Left forelimb (tissue), 1 donor: ENCODE results near the gene HOXA5.

Source experiments
- DNase-seq: peaks from one replicate; pipeline ENCODE4 v3.0.0-alpha.2; 2018; ENCODE audit warnings: low spot score

HOXA5 gene

GRCh38 chr7:27134392-27134791 is 9.1 kb downstream of the HOXA5 start:
- DNase-seq: peak; percentile 28

GRCh38 chr7:27133409-27134231 is 9.9 kb downstream of the HOXA5 start:
- DNase-seq: peak; percentile 33

GRCh38 chr7:27132978-27133377 is 10.5 kb downstream of the HOXA5 start:
- DNase-seq: no peak

GRCh38 chr7:27132214-27132613 is 11.3 kb downstream of the HOXA5 start:
- no peak for DNase-seq

- peak; percentile 30 for DNase-seq
Measured at GRCh38 chr7:27131390-27131819, 12.1 kb downstream of the HOXA5 start.

DNA sequence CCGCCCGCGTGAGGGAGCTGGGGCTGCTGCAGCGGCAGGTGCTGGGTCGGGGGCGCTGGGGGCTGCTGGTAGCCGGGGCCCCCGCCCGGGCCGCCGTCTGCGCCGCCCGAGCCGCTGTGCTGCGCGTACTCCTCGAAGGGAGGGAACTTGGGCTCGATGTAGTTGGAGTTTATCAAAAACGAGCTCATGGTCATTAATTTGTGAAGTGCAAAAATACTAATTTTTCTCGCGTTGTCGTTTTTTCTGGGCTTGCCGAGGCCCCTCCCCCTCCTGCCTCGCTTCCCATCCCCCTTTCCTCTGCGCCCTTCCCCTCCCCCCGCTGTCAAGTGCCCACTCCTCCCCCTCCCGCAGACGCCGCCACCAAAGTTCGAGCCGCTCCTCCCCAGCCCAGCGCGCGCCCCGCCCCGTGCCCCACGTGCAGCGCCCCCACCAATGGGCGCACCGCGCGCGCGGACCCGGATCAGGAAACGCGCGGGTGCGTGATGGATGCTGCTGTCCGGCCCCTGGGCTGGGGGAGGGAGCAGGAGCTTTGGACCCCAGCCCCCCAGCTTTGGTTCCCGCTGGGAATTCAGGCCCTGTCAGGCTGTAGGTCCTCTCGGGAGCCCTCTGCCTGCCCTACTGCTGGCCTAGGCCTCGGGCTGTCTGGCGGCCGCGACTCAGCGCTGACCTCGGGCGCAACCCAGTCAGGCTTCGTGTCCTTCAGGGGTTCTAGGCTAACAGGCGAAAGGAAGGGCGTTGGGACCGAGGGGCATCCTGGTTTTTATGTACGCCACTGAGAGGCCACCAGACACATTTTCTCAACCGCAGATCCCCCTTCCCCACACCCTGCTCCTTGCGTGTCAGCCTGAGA is 12.7 kb downstream of the HOXA5 start, which contains the start of gene HOXA4:
TSS of gene HOXA4 (minus strand) at position 218 of the 850 bp plus-strand sequence. CDS start at position 194, 24 bp downstream.
- peak; percentile 95 for DNase-seq

DNA sequence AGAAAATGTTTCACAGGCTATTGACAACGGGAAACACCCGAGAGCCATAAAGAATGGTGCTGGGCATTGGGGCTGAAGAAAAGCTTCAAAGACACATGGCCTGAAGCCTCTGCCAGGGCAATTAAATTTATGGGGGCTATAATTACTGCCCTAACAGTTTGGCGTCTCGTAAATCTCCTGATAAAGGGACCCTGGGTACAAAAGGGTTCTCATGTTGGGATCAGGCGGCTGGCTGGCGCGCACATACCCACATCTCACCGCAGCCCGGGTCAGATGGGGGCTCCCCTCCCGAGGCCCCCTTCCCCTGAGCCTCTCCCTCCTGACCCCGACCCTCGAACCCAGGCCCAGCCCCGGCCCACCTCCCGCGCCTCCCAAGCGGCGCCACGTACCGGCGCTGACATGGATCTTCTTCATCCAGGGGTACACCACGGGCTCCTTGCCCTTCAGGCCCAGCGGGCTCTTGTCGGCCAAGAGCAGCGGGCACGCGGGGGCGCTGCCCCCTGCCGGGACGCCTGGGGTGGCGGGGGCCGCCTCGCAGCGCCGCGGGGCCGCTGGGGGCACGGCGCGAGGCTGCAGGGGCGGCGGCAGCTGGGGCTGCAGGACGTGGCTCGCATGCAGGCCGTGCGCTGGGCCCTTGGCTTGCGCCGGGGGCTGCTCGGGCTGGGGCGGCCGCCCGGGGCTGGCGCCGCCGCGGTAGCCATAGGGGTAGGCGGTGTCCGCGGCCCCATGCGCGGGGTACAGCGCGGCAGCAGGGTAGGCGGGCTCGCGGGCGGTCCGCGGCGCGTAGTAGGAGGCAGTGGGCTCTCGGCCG is 13.5 kb downstream of the HOXA5 start:
- peak; percentile 74 for DNase-seq

DNA sequence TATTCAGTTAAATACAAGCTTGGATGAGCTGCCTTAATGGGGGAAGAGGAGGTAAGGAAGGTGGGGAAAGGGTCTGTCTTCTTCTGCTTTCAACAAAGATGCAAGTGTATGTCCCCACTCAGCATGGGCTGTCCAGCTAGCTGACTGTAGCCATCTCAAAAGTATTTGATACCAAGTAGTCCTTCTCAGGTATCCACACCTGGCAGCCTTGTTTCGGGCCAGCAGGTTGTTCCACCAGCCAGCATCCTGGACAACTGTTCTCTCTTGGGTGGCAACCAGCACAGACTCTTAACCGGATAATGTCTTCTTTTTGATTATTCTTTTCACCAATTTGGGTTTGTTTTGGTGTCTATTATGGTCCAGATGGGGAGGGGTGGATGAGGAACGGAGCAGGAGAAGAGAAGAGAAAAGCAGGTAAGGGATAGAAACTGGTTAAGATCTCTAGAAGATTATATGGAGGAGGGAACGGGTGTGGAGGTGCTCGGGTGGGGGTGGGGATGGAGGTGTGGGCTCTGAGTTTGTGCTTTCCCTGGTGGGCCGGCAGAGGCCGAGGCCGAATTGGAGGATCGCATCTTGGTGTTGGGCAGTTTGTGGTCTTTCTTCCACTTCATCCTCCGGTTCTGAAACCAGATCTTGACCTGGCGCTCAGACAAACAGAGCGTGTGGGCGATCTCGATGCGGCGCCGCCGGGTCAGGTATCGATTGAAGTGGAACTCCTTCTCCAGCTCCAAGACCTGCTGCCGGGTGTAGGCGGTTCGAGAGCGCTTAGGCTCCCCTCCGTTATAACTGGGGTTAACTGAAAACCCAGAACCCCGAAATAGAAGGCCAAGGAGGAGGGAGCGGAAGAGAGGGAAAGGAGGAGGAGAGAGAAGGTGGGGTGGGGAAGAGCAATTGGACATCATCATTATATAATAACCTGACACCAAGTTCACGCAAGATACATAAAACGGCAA is 14.4 kb downstream of the HOXA5 start:
- peak; percentile 56 for DNase-seq

GRCh38 chr7:27128034-27128433 is 15.4 kb downstream of the HOXA5 start:
- DNase-seq: peak; percentile 61

GRCh38 chr7:27126596-27127327 is 16.7 kb downstream of the HOXA5 start:
- DNase-seq: no peak

DNA sequence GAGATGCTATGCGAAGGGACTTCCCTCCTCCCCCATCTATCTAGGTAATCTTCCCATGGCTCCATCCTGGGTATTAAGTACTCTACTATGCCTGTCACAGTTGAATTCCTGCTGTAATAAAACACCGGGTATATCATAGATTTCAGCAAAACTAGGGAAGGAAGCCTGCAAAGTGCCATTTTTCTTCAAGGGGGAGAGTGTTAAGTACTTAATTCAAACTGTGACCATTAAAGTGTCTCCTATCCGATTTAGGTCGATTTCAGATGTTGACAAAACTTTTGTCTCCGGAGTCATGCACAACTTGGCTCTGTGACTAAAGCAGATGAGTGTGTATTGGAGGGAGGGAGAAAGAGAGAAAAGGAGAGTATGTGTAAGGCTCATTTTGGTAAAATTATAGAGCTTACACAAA is 17.5 kb downstream of the HOXA5 start:
- DNase-seq: no peak

DNA sequence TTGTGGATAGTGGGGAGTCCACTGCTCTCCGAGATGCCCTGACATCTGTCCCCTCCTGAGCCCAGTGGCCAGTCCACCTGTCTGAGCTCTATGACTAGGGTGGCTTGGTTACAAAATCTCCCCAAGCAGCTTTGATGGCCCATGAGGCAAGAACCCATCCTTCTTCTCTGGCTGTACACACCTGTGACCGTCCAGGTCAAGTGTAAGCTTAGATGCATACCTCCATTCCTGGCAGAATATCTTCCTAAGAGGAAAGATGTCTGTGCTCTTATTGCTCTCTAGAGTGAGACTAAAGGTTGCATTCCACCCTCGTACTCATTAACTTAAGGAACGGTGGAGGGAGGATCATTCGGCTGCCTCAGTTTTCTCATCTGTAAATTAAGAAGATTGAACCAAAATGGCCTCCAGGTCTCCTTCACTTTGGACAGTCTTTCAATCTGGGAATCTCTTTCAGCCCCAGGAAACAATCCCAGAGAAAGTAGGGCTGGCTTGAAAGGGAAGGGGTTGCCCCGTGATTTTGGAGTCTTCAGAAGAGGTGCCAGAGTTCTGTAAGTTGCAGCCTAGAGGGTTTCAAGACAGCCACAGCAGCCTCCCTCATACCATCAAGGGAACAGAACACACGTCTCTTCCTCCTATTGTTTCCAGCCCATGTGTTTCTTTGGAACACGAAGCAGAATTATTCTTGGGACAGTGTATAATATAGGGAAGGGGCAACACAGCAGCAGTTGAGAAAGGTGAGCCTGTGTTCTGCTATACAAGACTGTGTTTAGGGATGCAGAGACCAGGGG is 18.4 kb downstream of the HOXA5 start:
- DNase-seq: no peak

- peak; percentile 30 for DNase-seq
Measured at GRCh38 chr7:27124096-27124901, 19.2 kb downstream of the HOXA5 start.

DNA sequence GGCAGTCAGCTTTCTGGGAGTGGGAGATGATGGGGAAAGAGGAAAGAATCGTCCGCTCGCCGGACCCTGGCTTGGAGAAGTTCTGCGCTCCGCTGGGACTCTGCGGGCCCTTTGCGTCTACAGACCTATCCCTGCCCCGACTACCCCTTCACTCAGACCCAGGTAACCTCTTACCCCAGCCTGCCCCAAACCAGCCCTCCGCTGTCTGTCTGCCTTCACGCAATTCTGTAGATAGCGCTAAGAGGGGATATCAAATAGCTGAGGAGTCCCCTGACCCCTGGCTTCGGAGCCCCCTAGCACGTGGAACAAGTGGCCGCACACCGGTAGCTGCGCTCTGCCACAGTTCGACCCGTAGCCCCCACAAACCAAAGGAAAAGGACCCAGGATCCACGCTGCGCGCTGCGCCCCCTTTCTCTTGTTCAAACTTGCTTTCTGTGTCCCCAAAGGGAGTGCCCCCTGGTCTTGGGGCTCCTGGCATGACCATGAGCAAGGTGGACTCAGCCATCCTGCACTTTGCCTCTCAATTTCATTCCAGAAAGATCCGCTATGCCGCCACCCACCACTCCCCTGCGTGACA is 19.9 kb downstream of the HOXA5 start:
- DNase-seq: peak; percentile 54

GRCh38 chr7:27123007-27123476 is 20.4 kb downstream of the HOXA5 start:
- peak; percentile 62 for DNase-seq

DNA sequence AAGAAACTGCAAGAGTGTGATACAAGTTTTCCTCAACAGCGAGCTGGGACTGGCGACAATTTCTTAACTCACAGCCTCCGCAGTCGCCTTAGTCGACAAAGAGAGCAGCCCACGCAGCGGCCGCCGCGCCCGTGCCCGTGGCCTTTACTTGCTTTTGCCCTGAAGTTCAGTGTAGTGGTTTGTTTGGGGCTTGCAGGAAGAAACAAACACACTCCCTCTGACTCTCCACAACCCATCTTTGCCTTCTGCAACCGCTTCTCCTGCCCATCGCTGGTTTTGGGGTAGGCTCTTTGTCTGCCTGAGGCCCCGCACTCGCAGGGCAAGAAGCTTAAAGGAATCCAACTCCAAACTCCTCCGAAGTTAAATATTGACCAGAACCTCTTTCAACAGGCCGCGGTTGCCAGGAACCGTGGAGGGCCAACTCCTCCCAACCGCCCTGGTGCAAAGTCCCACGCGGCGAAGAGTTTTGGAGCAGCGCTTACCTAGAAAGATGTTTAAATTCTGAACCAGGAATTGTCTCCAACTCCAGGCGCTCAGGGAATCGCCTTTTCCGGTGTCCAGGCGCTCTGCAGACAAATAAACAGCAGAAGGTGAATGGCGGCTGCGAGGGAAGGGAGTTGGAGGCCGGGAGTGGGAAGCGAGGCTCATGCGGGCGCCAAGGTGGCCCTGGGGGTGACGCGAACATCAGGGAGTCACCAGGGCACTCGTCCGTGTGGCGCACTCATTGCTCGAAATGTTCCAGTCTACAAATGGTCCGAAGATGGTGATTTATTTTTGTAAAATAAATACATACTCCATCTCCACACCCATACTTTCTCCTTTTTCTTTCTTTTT is 21.2 kb downstream of the HOXA5 start:
- peak; percentile 40 for DNase-seq

DNA sequence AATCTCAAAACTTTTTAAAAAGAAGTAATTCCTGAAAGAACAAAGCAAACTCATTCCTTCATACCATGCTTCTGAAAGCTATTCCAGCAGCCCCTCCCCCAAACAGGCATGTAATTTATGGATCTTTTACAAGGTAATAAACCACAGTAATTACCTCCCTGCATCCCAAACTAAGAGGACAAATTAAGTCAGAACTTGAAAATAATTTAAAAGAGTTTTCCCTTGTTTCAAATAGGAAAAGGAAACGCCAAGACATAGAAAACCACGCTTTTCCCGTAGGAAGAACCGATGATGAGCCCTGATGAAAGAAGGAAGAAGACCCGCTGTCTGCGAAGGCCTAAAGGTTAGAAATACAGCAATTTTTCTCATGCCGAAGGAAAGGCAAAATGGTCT is 21.8 kb downstream of the HOXA5 start:
- no peak for DNase-seq
